ENCODE data around the gene SEMA5A. TPM values are rescaled to one million over a fixed set of nuclear protein-coding genes. Genes with fewer than 3 reads are reported as not detected.

SEMA5A gene
- total RNA-seq, 1 donor from 2014 or later = 13.7 TPM

DNA sequence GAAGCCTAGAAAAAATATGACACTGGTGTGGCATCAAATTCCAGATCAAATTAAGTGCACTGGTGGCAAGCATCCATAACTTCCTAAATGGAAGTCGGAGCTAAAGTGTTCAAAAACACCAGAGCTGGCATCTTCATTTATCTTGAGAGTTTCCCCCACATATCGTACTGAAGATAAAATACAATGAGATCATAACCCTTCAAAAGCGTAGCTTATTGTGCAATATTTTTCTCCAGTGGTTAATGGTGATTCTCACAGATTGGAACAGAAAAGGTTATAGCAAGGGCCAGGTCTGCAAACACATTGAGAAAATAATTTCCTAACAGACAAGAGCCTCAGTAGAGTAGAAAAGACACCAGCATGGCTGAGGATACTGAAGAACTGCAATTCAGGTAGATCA is 147.6 kb downstream of the SEMA5A start:
- no peak for DNase-seq (ENCODE audit: low read depth)

DNA sequence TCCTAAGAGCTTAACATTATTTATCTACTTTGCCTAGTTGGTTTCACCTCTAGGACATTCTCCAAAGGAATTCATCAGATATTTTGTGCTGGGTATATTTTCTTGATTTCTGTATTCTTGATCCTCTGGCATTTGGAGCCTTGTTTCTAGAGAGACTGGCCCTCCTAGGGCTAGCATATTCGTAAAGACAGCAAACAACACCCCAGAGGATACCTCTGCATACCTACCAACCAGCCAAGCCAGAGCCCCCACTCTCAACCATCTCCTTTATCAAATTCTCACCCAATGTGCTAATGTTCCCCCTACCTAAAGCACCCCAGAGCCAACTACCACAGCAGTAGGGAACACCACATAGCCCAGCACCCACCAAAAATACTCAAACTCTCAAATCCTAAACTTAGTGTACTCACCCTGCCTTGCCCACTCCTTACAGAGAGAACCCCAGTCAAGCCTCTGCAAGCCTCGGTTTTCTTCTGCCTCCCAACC is 149.5 kb downstream of the SEMA5A start:
- DNase-seq (ENCODE audit: low read depth) = no peak

GRCh38 chr5:9395706-9396105 is 150.2 kb downstream of the SEMA5A start:
- DNase-seq (ENCODE audit: low read depth) = no peak

- DNase-seq (ENCODE audit: low read depth) = no peak
These were observed 151.7 kb downstream of the SEMA5A start for GRCh38 chr5:9394221-9394620.

- no peak for DNase-seq (ENCODE audit: low read depth)
These were observed 153.2 kb downstream of the SEMA5A start for GRCh38 chr5:9392625-9393024.

DNA sequence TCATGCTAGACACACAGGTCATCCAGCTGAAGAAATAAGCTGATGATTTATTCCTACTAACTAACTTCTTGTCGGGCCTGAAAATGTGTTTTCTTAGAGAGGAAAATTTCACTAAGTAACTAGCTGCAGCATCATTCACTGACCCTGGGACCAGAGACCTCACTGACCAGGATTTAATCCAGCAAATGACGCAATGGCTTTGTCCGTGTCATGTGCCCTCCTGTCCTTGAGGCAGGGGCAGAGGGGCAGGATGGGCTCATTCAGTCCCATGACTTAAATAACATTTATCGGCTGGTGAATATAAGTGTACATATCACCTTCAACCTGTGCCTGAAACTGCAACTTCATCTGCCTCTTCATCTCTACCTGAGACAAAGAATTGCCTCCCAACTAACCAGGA is 154.8 kb downstream of the SEMA5A start:
- DNase-seq (ENCODE audit: low read depth) = no peak

DNA sequence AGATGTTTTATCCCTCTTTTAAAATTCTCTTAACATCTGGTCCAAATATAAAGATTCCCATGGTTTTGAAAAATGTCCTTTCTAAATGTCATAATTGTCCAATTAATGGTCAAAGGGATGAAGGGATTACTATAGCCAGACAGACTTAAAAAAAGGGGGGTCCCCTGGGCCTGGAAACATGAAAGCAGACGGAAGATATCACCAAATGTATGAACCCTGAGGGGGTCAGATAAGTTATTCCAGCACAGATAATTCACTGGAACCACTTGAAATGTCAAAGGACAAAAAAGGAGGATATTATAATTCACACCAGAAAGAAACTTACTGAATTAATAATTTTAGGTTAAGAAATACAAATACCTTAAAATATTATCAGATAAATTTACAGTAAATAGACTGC is 155.8 kb downstream of the SEMA5A start:
- no peak for DNase-seq (ENCODE audit: low read depth)

GRCh38 chr5:9388941-9389674 is 156.8 kb downstream of the SEMA5A start:
- DNase-seq (ENCODE audit: low read depth) = no peak

GRCh38 chr5:9387879-9388278 is 158.0 kb downstream of the SEMA5A start:
- DNase-seq (ENCODE audit: low read depth) = no peak

GRCh38 chr5:9386945-9387344 is 158.9 kb downstream of the SEMA5A start:
- DNase-seq (ENCODE audit: low read depth) = no peak

- no peak for DNase-seq (ENCODE audit: low read depth)
These were observed 163.4 kb downstream of the SEMA5A start for GRCh38 chr5:9382522-9382921.

- no peak for DNase-seq (ENCODE audit: low read depth)
These were observed 164.4 kb downstream of the SEMA5A start for GRCh38 chr5:9381464-9381863.

GRCh38 chr5:9380109-9380508 is 165.8 kb downstream of the SEMA5A start:
- peak; percentile 19 for DNase-seq (ENCODE audit: low read depth)

GRCh38 chr5:9376363-9377117 is 169.3 kb downstream of the SEMA5A start:
- DNase-seq (ENCODE audit: low read depth) = no peak

DNA sequence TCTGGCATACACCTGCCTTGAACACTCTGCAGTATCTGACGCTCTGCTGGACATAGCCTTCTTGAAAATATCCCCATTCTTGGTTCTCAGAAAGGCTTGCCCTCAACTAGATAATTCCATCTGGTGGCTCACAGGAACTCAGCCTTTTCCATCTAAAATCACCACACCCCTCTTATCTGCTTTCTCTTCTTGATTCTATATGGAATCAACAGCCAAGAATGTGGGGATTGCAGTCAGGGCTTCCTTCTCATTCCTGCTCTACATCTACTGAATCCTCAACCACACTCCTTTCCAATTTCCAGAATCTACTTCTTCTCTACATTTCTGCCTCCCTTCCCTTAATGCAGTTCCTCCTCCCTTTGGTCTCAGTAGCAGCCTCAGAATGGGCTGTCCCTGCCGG is 170.1 kb downstream of the SEMA5A start:
- no peak for DNase-seq (ENCODE audit: low read depth)

DNA sequence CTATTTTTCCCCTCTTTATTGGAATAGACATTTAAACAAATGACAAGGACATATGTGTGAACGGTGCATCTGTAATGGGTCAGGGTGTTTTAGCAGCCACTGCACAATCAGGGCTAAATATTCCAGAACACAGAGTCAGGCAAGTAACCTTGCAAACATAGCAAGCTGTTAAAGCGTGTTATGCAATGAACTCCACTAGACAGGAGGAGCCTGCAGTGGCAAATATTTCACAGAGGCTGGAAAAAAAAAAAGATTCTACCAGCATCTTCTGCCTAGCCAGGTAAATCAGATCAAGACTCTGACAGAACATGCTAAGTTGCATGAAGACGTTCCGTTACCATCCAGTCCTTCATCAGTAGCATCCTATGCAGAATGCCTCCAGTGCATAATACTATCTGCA is 171.8 kb downstream of the SEMA5A start:
- peak; percentile 11 for DNase-seq (ENCODE audit: low read depth)

DNA sequence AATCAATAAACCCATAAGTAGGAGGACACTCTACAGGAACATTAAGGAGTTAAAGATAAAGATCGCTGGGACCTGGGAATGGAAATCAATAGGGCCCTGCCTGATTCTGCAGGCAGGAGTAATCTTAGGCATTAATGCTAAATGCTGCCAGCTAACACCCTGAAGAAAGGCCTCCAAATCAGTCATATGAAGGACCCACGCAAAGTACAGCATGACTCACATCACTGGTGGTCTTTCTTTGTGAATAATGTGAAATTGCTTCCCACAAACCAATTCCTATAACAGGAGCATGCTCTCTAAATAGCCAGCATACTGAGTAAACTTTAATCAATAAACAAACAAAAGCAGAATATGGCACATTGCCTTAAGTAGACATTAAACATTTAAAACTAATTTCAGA is 172.3 kb downstream of the SEMA5A start:
- DNase-seq (ENCODE audit: low read depth) = no peak

DNA sequence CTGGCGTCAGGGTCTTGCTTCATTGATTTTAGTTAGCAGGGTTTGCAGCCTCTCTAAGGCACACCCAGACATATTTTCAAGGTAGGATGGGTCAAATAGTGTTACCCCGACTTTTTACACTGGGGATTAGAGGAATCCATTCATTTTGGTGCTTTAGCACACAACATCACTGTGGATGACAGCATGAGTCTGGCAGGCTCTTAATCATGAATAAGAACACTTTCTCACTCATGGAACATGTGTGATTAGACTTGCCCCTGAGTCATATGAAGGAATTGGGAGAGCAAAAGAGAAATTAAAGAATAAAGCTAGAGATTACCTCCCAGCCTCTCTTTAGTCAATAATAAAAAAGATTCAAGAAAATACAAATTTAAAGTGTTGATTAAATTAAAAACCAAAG is 175.6 kb downstream of the SEMA5A start:
- no peak for DNase-seq (ENCODE audit: low read depth)

GRCh38 chr5:9365512-9365911 is 180.4 kb downstream of the SEMA5A start:
- DNase-seq (ENCODE audit: low read depth) = no peak

DNA sequence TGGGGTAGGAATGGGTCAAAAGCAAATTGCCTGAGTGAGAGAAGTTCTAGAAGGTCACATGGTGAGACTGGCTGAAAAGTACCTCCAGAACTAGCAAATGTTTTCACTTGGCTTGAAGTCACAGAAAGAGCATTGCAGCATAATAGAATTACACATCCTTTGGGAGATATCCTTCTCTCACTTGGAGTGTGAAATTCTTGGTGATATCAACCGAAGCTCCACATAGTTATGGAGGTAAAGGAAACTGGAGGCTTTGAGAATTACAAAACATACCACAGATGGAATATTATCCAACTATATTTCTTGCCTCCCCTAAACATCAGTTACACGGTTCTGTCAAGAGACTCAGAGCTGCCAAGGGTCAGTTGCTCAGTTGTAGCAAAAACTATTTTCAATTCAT is 182.4 kb downstream of the SEMA5A start:
- no peak for DNase-seq (ENCODE audit: low read depth)

- DNase-seq (ENCODE audit: low read depth) = no peak
These were observed 182.8 kb downstream of the SEMA5A start for GRCh38 chr5:9363026-9363425.

- no peak for DNase-seq (ENCODE audit: low read depth)
These were observed 183.3 kb downstream of the SEMA5A start for GRCh38 chr5:9362600-9362999.

DNA sequence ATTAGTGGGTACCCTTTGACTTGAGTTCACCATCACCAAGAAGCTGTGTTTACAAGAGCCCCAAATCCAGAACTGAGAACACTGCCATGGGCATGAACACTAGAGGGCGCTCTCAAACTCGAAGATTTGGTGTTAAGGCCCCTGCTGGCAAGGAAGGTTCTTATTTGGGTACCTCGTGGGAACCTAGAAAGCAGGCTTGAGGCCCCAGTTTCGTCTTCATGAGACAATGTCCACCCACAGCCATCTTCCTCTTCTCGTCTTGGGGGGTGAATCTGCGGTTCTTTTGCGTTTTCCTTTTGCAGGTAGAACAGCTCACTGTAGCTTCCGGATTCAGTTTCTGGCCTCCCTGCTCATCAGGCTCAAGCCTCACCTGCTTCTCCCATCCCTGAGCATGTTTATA is 184.0 kb downstream of the SEMA5A start:
- DNase-seq (ENCODE audit: low read depth) = peak; percentile 74
